Measurements from ENCODE around the gene PKNOX2. TPM values are rescaled to one million over a fixed set of nuclear protein-coding genes. Genes with fewer than 3 reads are reported as not detected.
A peak's percentile ranks its signal among the peaks of the same experiment; 100 is the strongest.

Gene PKNOX2
- total RNA-seq, 1 donor from 2014 or later = 6.8 TPM

DNA sequence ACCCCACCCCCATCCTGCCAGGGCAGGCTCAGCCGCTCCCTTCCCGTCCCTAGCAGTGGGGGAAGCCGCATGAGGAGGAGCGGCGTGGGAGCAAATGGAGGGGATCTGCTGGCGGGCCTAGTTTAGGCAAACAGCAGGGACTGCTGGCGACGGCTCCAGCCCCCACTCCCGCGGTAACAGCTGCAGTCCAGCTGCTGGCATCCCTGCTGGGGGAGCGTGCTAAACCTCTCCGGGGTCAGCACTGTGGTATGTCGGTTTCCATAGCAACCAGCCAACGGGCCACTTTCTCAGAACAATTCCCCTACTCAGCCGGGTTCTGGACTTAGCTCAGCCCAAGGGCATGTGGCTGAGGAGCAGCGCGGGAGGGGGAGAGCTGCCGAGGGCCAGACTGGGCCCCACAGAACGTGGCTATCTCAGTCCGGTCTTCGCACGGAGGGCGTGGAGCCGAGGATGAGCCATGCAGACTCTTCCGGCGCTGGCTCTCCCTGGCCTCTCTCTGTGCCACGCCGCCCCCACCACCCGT lies 98.8 kb downstream of the PKNOX2 start:
- H3K36me3 ChIP-seq (ENCODE audit: control insufficient read depth in 3 of 3, insufficient read depth in 3 of 3, low read length in 3 of 3) = no peaks in the 10 kb centered on the region
- peak overlapping the region in 1 of 3 donors; percentile 35 for H3K4me3 ChIP-seq (ENCODE audit: low read length in 3 of 3)
- no peaks in the 10 kb centered on the region for H3K27me3 ChIP-seq (ENCODE audit: control insufficient read depth in 3 of 3, insufficient read depth in 3 of 3, low read length in 3 of 3)
- H3K4me1 ChIP-seq (ENCODE audit: control insufficient read depth in 3 of 3, insufficient read depth in 3 of 3, low read length in 3 of 3) = peaks cover 23 to 34% (median 32%) of the 10 kb centered on the region in 3 donors
- peak overlapping the region in 2 of 3 donors; percentile 0 to 45 for H3K9ac ChIP-seq (ENCODE audit: low read depth in 1 of 3, low read length in 3 of 3)
- no peak overlapping the region for H3K27ac ChIP-seq (ENCODE audit: low read depth, low read length)
- no peaks in the 10 kb centered on the region for H3K9me3 ChIP-seq (ENCODE audit: control insufficient read depth in 3 of 3, low read length in 3 of 3)

DNA sequence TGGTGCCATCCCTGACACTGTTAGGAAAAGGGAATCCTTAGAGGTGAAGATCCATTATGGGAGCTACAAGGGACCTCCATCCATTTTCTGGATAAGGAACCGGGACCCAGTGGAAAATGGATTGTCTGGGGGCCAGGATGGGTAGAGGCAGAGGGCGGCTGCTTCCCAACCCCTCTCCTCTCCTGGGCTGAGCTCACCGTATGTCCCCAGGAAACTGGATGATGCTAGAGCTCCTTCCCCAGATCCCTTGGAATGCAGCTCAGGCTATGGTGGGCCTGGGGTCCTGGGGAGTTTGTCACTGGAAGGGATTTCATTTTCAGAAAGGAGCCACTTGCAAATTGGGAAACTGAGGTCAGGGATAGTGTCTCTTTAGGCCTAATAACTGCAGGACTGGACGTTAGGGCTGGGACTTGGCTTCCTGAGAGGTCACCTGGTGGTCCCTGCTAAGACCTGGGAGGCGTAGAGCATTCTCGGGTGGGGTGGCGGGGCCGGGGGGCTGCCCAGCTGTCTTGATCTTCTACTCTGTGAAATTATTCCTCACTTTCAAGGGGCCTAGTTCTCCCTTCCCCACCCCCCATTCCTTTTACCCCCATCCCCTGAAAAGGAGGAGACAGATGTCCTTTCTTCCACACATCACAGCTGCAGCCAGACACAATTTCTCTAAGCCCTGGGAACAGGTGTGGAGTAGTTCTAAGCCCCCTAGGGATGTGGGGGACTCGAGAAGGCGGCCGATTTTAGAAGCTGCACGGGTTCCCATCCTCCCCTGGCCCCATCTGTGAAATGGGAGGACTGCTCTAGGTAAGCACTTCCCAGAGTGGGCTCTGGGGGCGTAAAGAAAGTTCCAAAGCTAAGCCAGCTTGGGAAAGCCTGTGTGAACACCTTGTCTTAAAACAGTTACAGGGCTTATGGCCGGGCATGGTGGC lies 99.8 kb downstream of the PKNOX2 start:
- H3K27ac ChIP-seq (ENCODE audit: low read depth, low read length) = no peak overlapping the region
- no peak overlapping the region for H3K4me3 ChIP-seq (ENCODE audit: low read length in 3 of 3)
- no peaks in the 10 kb centered on the region for H3K9me3 ChIP-seq (ENCODE audit: control insufficient read depth in 3 of 3, low read length in 3 of 3)
- no peaks in the 10 kb centered on the region for H3K27me3 ChIP-seq (ENCODE audit: control insufficient read depth in 3 of 3, insufficient read depth in 3 of 3, low read length in 3 of 3)
- peaks cover 23 to 34% (median 32%) of the 10 kb centered on the region in 3 donors for H3K4me1 ChIP-seq (ENCODE audit: control insufficient read depth in 3 of 3, insufficient read depth in 3 of 3, low read length in 3 of 3)
- no peaks in the 10 kb centered on the region for H3K36me3 ChIP-seq (ENCODE audit: control insufficient read depth in 3 of 3, insufficient read depth in 3 of 3, low read length in 3 of 3)
- no peak overlapping the region for H3K9ac ChIP-seq (ENCODE audit: low read depth in 1 of 3, low read length in 3 of 3)

DNA sequence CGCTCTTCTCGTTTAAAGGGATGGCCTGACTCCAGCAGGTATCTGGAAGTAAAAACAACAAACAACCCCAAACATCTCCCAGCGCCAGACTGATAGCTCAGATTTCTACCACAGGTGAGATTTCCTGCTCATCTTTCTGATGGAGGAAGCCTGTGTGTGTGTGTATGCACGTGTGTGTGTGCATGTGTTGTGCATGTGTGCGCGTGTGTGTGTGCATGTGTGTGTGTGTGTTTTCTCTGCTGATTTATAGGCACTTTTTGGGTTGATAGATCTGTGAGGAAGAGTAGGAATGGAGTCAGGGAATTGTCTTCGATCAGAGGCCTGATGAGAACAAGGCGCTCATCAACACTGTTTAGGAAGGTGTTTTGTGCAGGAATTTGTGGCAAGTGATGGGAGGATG lies 103.0 kb downstream of the PKNOX2 start:
- Histone ChIP-seq H3K9me3 (ENCODE audit: control insufficient read depth in 3 of 3, low read length in 3 of 3) (no peaks in the 10 kb centered on the region), H3K4me1 (ENCODE audit: control insufficient read depth in 3 of 3, insufficient read depth in 3 of 3, low read length in 3 of 3) (peaks cover 8 to 18% (median 14%) of the 10 kb centered on the region in 3 donors), H3K27me3 (ENCODE audit: control insufficient read depth in 3 of 3, insufficient read depth in 3 of 3, low read length in 3 of 3) (no peaks in the 10 kb centered on the region), H3K36me3 (ENCODE audit: control insufficient read depth in 3 of 3, insufficient read depth in 3 of 3, low read length in 3 of 3) (peaks cover 0 to 2% (median 0%) of the 10 kb centered on the region in 3 donors), H3K4me3 (ENCODE audit: low read length in 3 of 3) (no peak overlapping the region), H3K27ac (ENCODE audit: low read depth, low read length) (no peak overlapping the region), H3K9ac (ENCODE audit: low read depth in 1 of 3, low read length in 3 of 3) (no peak overlapping the region)

DNA sequence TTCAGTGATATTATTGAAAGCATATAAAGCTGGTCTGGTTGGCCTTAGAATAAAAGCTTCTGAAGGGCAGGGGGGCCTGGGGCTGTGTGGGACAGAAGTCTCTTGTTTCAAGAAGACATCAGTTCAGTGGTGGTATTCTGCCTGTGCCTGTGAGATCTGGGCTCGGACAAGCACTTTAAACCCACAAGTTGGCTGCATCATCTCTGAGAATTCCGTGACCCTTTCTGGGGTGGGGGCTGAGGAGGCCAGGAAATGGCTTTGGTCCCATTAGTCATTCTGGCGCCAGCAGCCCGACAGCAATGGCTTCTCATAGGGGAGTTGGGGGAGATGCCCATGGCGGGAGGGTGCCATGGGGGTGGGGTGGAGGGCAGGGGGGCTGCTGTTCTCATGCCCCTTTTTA lies 104.1 kb downstream of the PKNOX2 start:
- H3K9ac ChIP-seq (ENCODE audit: low read depth in 1 of 3, low read length in 3 of 3) = no peak overlapping the region
- H3K9me3 ChIP-seq (ENCODE audit: control insufficient read depth in 3 of 3, low read length in 3 of 3) = no peaks in the 10 kb centered on the region
- H3K36me3 ChIP-seq (ENCODE audit: control insufficient read depth in 3 of 3, insufficient read depth in 3 of 3, low read length in 3 of 3) = peaks cover 0 to 2% (median 0%) of the 10 kb centered on the region in 3 donors
- no peak overlapping the region for H3K4me3 ChIP-seq (ENCODE audit: low read length in 3 of 3)
- peaks cover 0 to 7% (median 3%) of the 10 kb centered on the region in 3 donors for H3K4me1 ChIP-seq (ENCODE audit: control insufficient read depth in 3 of 3, insufficient read depth in 3 of 3, low read length in 3 of 3)
- H3K27ac ChIP-seq (ENCODE audit: low read depth, low read length) = no peak overlapping the region
- no peaks in the 10 kb centered on the region for H3K27me3 ChIP-seq (ENCODE audit: control insufficient read depth in 3 of 3, insufficient read depth in 3 of 3, low read length in 3 of 3)

DNA sequence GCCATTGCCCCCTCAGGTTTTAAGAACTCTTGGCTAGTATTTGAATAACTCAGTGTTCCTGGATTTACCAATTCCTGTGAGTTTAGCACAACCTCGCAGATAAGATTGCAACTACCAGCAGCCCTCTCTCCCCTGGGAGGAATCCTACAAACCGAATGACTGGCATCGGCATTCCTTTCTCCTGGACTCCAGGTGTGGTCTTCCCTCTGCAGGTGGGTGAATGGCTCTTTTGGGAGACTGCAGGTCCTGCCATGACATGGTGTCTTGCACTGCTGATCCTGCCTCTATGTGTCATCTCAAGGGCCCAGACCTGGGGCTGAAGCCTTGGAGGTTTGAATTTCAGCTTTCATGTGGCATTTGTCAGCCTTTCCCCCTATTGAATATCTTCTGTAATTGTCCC lies 105.6 kb downstream of the PKNOX2 start:
- Histone ChIP-seq H3K9ac (ENCODE audit: low read depth in 1 of 3, low read length in 3 of 3) (no peak overlapping the region), H3K4me1 (ENCODE audit: control insufficient read depth in 3 of 3, insufficient read depth in 3 of 3, low read length in 3 of 3) (no peaks in the 10 kb centered on the region), H3K27ac (ENCODE audit: low read depth, low read length) (no peak overlapping the region)

DNA sequence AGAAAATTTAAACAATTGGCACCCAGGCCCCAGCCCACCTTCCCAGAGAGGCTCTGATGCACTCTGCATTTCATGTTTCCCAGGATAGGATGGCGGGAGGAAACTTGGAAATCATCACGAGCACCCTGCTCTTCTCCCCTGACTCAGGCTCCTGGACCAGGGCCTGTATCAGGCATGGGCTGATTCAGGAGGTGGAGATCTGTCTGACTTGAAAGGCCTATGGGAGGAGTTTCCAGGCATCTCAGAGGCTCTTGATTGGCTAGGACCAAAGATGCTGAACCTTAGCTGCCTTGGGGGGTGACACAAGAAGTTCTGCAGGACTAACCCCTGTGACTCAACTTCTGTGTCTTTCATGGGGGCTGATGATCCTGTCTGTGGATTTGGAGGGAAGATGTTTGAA lies 106.2 kb downstream of the PKNOX2 start:
- H3K4me1 ChIP-seq (ENCODE audit: control insufficient read depth in 3 of 3, insufficient read depth in 3 of 3, low read length in 3 of 3) = no peaks in the 10 kb centered on the region
- H3K36me3 ChIP-seq (ENCODE audit: control insufficient read depth in 3 of 3, insufficient read depth in 3 of 3, low read length in 3 of 3) = peaks cover 0 to 2% (median 0%) of the 10 kb centered on the region in 3 donors
- H3K4me3 ChIP-seq (ENCODE audit: low read length in 3 of 3) = no peak overlapping the region
- H3K27ac ChIP-seq (ENCODE audit: low read depth, low read length) = no peak overlapping the region
- no peak overlapping the region for H3K9ac ChIP-seq (ENCODE audit: low read depth in 1 of 3, low read length in 3 of 3)
- no peaks in the 10 kb centered on the region for H3K27me3 ChIP-seq (ENCODE audit: control insufficient read depth in 3 of 3, insufficient read depth in 3 of 3, low read length in 3 of 3)
- H3K9me3 ChIP-seq (ENCODE audit: control insufficient read depth in 3 of 3, low read length in 3 of 3) = no peaks in the 10 kb centered on the region

More for the DNA sequence above, 105.6 kb downstream of the PKNOX2 start:
- no peaks in the 10 kb centered on the region for H3K27me3 ChIP-seq (ENCODE audit: control insufficient read depth in 3 of 3, insufficient read depth in 3 of 3, low read length in 3 of 3)
- H3K36me3 ChIP-seq (ENCODE audit: control insufficient read depth in 3 of 3, insufficient read depth in 3 of 3, low read length in 3 of 3) = peaks cover 0 to 2% (median 0%) of the 10 kb centered on the region in 3 donors
- no peak overlapping the region for H3K4me3 ChIP-seq (ENCODE audit: low read length in 3 of 3)
- no peaks in the 10 kb centered on the region for H3K9me3 ChIP-seq (ENCODE audit: control insufficient read depth in 3 of 3, low read length in 3 of 3)

DNA sequence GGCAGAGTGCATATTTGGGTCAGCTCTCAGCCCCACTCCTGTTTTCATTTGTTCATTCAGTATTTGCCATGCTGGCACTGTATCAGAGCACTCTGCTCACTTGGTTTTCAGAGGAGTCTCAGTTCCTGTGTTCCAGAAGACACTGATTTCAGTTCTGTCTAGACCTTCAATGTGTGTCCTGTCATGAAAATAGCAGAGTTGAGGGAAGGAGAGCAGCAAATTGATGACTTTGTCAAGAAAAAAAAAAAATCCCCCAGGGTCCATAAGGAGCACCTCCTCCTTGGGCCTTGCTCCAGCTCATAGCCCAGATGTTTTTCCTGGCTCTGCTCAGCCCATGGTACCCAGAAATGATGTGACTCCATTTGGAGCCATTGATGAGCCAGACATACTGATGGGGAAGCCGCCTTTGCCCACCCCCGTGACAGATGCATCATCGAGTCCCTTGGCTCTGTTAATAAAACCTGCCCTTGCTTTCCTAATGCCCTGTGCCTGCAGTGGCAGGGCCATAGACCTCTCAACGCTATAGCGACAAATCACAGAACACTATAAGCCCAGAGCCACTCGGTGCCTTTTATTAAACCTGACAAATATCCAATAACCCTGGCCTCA lies 107.0 kb downstream of the PKNOX2 start:
- H3K4me1 ChIP-seq (ENCODE audit: control insufficient read depth in 3 of 3, insufficient read depth in 3 of 3, low read length in 3 of 3) = no peaks in the 10 kb centered on the region
- H3K27me3 ChIP-seq (ENCODE audit: control insufficient read depth in 3 of 3, insufficient read depth in 3 of 3, low read length in 3 of 3) = no peaks in the 10 kb centered on the region
- H3K9me3 ChIP-seq (ENCODE audit: control insufficient read depth in 3 of 3, low read length in 3 of 3) = no peaks in the 10 kb centered on the region
- H3K9ac ChIP-seq (ENCODE audit: low read depth in 1 of 3, low read length in 3 of 3) = no peak overlapping the region
- H3K27ac ChIP-seq (ENCODE audit: low read depth, low read length) = no peak overlapping the region
- peaks cover 0 to 2% (median 0%) of the 10 kb centered on the region in 3 donors for H3K36me3 ChIP-seq (ENCODE audit: control insufficient read depth in 3 of 3, insufficient read depth in 3 of 3, low read length in 3 of 3)
- no peak overlapping the region for H3K4me3 ChIP-seq (ENCODE audit: low read length in 3 of 3)

DNA sequence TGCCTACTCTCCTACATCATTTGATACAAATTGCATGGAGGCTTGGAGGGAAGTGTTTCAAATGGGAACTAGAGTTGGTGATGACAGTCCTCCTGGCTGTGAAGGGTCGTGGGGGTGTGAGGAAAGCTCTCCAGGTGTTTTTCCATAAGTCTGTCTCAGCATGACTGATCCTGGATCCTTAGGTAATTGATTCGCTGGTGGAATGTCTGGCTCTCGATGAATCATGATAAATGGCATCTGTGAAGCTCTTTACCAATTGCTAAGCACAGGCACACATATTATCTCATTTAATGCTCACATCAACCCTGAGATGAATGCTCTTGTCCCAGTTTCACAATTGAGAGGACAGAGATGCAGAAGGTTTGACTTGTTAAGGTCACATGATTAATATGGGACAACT lies 107.5 kb downstream of the PKNOX2 start:
- Histone ChIP-seq H3K27ac (ENCODE audit: low read depth, low read length) (no peak overlapping the region), H3K27me3 (ENCODE audit: control insufficient read depth in 3 of 3, insufficient read depth in 3 of 3, low read length in 3 of 3) (no peaks in the 10 kb centered on the region), H3K9me3 (ENCODE audit: control insufficient read depth in 3 of 3, low read length in 3 of 3) (no peaks in the 10 kb centered on the region), H3K9ac (ENCODE audit: low read depth in 1 of 3, low read length in 3 of 3) (no peak overlapping the region), H3K36me3 (ENCODE audit: control insufficient read depth in 3 of 3, insufficient read depth in 3 of 3, low read length in 3 of 3) (peaks cover 0 to 2% (median 0%) of the 10 kb centered on the region in 3 donors), H3K4me1 (ENCODE audit: control insufficient read depth in 3 of 3, insufficient read depth in 3 of 3, low read length in 3 of 3) (no peaks in the 10 kb centered on the region), H3K4me3 (ENCODE audit: low read length in 3 of 3) (no peak overlapping the region)

DNA sequence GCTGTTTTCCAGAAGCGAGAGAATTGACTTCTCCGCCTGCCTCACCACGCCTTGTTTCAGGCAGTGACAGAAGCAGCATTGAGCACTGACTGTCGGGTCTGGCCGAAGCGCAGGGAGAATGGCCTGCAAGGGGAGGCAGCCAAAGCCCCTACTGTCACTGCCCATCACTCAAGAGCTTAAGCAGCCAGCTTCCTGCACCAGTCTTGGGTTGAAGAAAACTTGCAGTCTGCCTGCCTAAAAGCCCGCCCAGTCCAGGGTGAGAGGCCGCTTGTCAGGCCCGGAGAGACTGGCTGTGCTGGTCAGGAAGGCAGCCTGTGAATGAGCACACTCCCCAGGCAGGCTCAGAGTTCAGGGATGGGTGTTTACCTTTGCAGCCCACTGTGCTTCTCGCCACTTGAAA lies 108.3 kb downstream of the PKNOX2 start:
- H3K9me3 ChIP-seq (ENCODE audit: control insufficient read depth in 3 of 3, low read length in 3 of 3) = no peaks in the 10 kb centered on the region
- H3K36me3 ChIP-seq (ENCODE audit: control insufficient read depth in 3 of 3, insufficient read depth in 3 of 3, low read length in 3 of 3) = peaks cover 0 to 2% (median 0%) of the 10 kb centered on the region in 3 donors
- H3K9ac ChIP-seq (ENCODE audit: low read depth in 1 of 3, low read length in 3 of 3) = no peak overlapping the region
- no peaks in the 10 kb centered on the region for H3K4me1 ChIP-seq (ENCODE audit: control insufficient read depth in 3 of 3, insufficient read depth in 3 of 3, low read length in 3 of 3)
- no peak overlapping the region for H3K4me3 ChIP-seq (ENCODE audit: low read length in 3 of 3)
- H3K27ac ChIP-seq (ENCODE audit: low read depth, low read length) = no peak overlapping the region
- no peaks in the 10 kb centered on the region for H3K27me3 ChIP-seq (ENCODE audit: control insufficient read depth in 3 of 3, insufficient read depth in 3 of 3, low read length in 3 of 3)

DNA sequence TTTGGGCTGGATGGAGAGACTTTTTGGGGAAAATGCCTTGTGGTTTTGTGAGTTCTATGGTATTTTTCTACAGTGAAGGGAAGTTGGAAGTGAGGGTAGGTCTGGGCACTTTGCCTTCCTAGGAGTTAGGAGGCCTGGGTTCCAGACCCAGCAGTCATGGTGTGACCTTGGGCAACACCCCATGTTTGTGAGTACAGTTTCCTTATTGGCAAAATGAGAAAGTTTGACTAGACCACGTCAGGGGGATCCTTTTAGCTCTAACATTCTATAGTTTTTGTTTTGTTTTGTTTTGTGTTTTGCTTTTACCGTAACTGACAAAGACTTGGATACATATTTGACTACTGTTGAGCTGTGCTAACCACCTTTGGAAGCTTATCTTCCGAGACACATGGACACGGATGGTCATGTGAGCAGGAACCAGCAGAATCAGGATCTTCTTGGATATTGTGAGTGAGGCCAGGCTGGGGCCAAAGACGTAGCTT lies 109.0 kb downstream of the PKNOX2 start:
- Histone ChIP-seq H3K4me3 (ENCODE audit: low read length in 3 of 3) (no peak overlapping the region), H3K4me1 (ENCODE audit: control insufficient read depth in 3 of 3, insufficient read depth in 3 of 3, low read length in 3 of 3) (no peaks in the 10 kb centered on the region), H3K36me3 (ENCODE audit: control insufficient read depth in 3 of 3, insufficient read depth in 3 of 3, low read length in 3 of 3) (peaks cover 0 to 2% (median 0%) of the 10 kb centered on the region in 3 donors), H3K27me3 (ENCODE audit: control insufficient read depth in 3 of 3, insufficient read depth in 3 of 3, low read length in 3 of 3) (no peaks in the 10 kb centered on the region), H3K9me3 (ENCODE audit: control insufficient read depth in 3 of 3, low read length in 3 of 3) (no peaks in the 10 kb centered on the region), H3K9ac (ENCODE audit: low read depth in 1 of 3, low read length in 3 of 3) (no peak overlapping the region), H3K27ac (ENCODE audit: low read depth, low read length) (no peak overlapping the region)

All from skeletal muscle tissue (tissue), 4 donors.